ENCODE results near the gene ZFPM1.
A peak's percentile ranks its signal among the peaks of the same experiment; 100 is the strongest.

The ZFPM1 gene

GRCh38 chr16:88533932-88534637, 81.0 kb downstream of the ZFPM1 start:
- TF ChIP-seq, protein P1, sequence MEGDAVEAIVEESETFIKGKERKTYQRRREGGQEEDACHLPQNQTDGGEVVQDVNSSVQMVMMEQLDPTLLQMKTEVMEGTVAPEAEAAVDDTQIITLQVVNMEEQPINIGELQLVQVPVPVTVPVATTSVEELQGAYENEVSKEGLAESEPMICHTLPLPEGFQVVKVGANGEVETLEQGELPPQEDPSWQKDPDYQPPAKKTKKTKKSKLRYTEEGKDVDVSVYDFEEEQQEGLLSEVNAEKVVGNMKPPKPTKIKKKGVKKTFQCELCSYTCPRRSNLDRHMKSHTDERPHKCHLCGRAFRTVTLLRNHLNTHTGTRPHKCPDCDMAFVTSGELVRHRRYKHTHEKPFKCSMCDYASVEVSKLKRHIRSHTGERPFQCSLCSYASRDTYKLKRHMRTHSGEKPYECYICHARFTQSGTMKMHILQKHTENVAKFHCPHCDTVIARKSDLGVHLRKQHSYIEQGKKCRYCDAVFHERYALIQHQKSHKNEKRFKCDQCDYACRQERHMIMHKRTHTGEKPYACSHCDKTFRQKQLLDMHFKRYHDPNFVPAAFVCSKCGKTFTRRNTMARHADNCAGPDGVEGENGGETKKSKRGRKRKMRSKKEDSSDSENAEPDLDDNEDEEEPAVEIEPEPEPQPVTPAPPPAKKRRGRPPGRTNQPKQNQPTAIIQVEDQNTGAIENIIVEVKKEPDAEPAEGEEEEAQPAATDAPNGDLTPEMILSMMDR (IDR thresholded peaks at IDR 0.05), result no peak; the same call in 1 of the 2 replicates
- TF ChIP-seq ZFX (IDR thresholded peaks at IDR 0.05; ENCODE audit: borderline replicate concordance), result no peak
- H3K27ac ChIP-seq, result peak overlapping the region; percentile 81

DNA sequence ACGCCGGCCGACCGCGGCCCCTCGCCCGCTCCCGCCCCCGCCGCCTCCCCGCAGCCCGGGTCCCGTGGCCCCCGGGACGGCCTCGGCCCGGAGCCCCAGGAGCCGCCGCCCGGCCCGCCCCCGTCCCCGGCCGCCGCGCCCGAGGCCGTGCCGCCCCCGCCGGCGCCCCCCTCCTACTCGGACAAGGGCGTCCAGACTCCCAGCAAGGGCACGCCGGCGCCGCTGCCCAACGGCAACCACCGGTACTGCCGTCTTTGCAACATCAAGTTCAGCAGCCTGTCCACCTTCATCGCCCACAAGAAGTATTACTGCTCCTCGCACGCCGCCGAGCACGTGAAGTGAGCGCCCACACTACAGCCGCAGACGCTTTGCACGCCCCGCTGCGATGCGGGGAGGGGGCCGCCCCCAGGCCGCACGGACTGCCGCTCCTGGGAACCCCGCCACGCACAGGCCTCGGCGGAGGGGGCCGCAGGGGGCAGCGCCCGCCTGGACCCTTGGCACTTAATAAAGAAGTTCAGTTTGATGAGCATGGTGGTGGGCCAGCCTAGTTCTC, 81.6 kb downstream of the ZFPM1 start:
- TF ChIP-seq, protein P1 (IDR thresholded peaks at IDR 0.05), result peak; percentile 21
- TF ChIP-seq ZFX (IDR thresholded peaks at IDR 0.05; ENCODE audit: borderline replicate concordance), result no peak
- H3K27ac ChIP-seq, result peak overlapping the region; percentile 81

DNA sequence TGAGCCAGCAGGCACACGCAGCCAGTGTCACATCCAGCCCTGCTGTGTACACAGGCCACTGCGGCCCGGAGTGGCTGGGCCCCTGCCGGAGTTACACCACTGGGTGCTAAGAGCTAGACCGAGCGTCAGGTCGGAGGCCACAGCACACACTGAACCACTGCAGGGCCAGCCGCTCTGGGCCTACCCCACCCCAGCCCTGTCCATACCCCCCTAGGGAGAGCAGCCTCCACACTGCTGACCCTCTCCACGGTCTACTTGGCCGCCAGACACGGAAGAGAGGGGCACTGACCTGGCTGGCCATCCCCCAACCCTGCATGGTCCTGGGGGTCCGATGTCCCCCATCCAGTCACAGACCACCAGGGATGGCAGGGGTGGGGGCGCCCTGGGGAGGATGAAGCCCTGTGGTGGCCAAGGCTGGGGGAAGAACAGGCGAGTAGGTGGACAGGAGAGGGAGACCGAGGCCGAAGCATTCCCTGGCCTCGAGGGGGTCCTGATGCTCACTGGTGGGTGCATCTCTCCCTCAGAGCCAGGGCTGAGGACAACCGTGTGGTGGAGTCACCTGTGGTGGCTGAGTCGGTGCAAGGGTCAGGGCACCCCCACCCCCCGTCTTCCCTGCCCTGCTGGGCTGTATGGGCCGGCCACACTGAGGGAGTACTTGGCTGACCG, 82.2 kb downstream of the ZFPM1 start:
- TF ChIP-seq ZFX (IDR thresholded peaks at IDR 0.05; ENCODE audit: borderline replicate concordance), result no peak
- TF ChIP-seq, protein P1 (IDR thresholded peaks at IDR 0.05), result no peak
- H3K27ac ChIP-seq, result peak overlapping the region; percentile 81

DNA sequence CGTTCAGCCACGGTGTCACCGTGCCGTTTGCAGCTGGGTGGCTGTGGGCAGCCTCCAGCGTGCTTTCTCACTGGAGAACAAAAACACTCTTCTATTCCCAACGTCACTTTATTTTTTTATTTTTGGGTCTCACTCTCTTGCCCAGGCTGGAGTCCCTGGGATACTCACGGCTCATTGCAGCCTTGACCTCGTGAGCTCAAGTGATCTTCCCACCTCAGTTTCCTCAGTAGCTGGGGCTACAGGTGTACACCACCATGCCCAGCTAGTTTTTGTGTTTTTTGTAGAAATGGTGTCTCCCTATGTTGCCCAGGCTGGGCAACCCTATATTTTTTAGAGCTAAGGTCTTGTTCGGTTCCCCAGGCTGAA, 82.8 kb downstream of the ZFPM1 start:
- no peak for TF ChIP-seq ZFX (IDR thresholded peaks at IDR 0.05; ENCODE audit: borderline replicate concordance)
- TF ChIP-seq, protein P1 (IDR thresholded peaks at IDR 0.05), result no peak
- H3K27ac ChIP-seq, result 0 out of 2 replicates have a peak overlapping the region, but pooled peaks have one; percentile 3

GRCh38 chr16:88536510-88536909, 83.4 kb downstream of the ZFPM1 start:
- no peak for TF ChIP-seq ZFX (IDR thresholded peaks at IDR 0.05; ENCODE audit: borderline replicate concordance)
- TF ChIP-seq, protein P1 (IDR thresholded peaks at IDR 0.05), result no peak
- H3K27ac ChIP-seq, result 0 out of 2 replicates have a peak overlapping the region, but pooled peaks have one; percentile 3

DNA sequence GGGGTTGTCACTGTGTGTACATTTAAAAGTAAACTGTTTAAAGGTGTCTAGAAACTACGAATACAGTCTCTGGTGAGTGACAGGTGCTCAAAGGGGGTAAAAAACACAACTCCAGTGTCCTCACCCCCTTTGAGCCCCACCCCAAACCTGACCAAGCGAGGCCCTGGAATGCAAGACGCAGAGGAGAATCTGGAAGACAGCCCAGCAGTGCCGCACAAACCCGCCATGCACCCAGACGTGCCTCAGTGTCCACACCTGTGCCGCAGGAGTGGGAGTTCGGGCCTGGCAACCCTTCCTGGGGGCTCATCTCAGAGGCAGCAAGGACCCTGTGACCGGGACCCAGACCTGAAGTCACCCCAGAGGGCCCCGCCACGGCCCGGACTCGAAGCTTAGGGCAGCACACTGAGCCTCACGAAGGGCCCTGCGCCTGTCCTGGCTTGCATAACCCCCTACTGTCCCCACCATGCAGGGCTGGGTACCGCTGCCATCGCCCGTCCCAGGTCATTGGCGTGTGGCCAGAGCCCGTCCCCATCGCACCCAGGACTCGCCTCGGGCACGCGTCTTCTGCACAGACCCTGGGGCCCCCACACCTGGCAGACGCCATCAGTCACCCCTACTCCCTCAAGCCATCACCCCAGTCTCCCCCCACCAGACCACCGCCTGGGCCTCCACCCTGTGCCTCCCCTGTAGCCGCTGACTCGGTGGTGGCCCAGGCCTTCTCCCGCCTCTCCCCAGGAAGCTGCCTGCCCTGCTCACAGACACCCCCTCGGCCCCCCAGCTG, 84.1 kb downstream of the ZFPM1 start:
- H3K27ac ChIP-seq, result no peak overlapping the region
- no peak for TF ChIP-seq ZFX (IDR thresholded peaks at IDR 0.05; ENCODE audit: borderline replicate concordance)
- TF ChIP-seq, protein P1 (IDR thresholded peaks at IDR 0.05), result peak; percentile 17

All from 22Rv1 (cell line).